ENCODE results near the gene ADGRG4. TPM values are rescaled to one million over a fixed set of nuclear protein-coding genes. Genes with fewer than 3 reads are reported as not detected.

Gene ADGRG4
- total RNA-seq, 2 experiments from 2014 or later: not detected

- DNase-seq (no peak), ATAC-seq (no peak)
- Mint-ChIP-seq H3K4me1 (ENCODE audit: low read depth) (no peaks in the 10 kb centered on the region), H3K36me3 (ENCODE audit: low read depth) (no peaks in the 10 kb centered on the region), H3K27me3 (ENCODE audit: low read depth) (peaks cover 4% of the 10 kb centered on the region), H3K27ac (no peak overlapping the region), H3K9me3 (ENCODE audit: insufficient read depth) (no peaks in the 10 kb centered on the region), H3K4me3 (no peak overlapping the region)
- POLR2A ChIA-PET: no interaction called here
- CTCF ChIA-PET: no interaction called here
Measured at GRCh38 chrX:136344320-136344719, 43.6 kb downstream of the ADGRG4 start.

DNA sequence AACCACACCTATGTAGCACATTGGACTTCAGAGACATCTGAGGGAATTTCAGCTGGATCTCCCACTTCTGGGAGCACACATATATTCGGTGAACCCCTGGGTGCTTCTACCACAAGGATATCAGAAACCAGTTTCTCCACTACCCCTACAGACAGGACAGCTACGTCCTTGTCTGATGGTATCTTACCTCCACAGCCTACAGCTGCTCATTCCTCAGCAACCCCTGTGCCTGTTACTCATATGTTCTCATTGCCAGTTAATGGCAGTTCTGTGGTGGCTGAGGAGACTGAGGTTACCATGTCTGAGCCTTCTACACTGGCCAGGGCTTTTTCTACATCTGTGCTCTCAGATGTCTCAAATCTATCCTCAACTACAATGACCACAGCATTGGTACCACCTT lies 45.7 kb downstream of the ADGRG4 start:
- DNase-seq (no peak), ATAC-seq (no peak)
- ChIA-PET POLR2A (no interaction called here), CTCF (no interaction called here)
- H3K4me1 Mint-ChIP-seq (ENCODE audit: low read depth): no peaks in the 10 kb centered on the region
- no peak overlapping the region for H3K4me3 Mint-ChIP-seq
- peaks cover 4% of the 10 kb centered on the region for H3K27me3 Mint-ChIP-seq (ENCODE audit: low read depth)
- H3K36me3 Mint-ChIP-seq (ENCODE audit: low read depth): no peaks in the 10 kb centered on the region
- no peak overlapping the region for H3K27ac Mint-ChIP-seq
- no peaks in the 10 kb centered on the region for H3K9me3 Mint-ChIP-seq (ENCODE audit: insufficient read depth)

GRCh38 chrX:136347706-136348105 lies 46.9 kb downstream of the ADGRG4 start:
- H3K4me1 Mint-ChIP-seq (ENCODE audit: low read depth): no peaks in the 10 kb centered on the region
- no peak for DNase-seq
- H3K9me3 Mint-ChIP-seq (ENCODE audit: insufficient read depth): no peaks in the 10 kb centered on the region
- peaks cover 4% of the 10 kb centered on the region for H3K27me3 Mint-ChIP-seq (ENCODE audit: low read depth)
- CTCF ChIA-PET: no interaction called here
- H3K27ac Mint-ChIP-seq: no peak overlapping the region
- no peak overlapping the region for H3K4me3 Mint-ChIP-seq
- POLR2A ChIA-PET: no interaction called here
- ATAC-seq: no peak
- no peaks in the 10 kb centered on the region for H3K36me3 Mint-ChIP-seq (ENCODE audit: low read depth)

GRCh38 chrX:136353526-136354093 lies 52.8 kb downstream of the ADGRG4 start:
- Mint-ChIP-seq H3K27me3 (ENCODE audit: low read depth) (peaks cover 5% of the 10 kb centered on the region), H3K4me1 (ENCODE audit: low read depth) (no peaks in the 10 kb centered on the region), H3K27ac (no peak overlapping the region), H3K4me3 (no peak overlapping the region), H3K36me3 (ENCODE audit: low read depth) (no peaks in the 10 kb centered on the region), H3K9me3 (ENCODE audit: insufficient read depth) (no peaks in the 10 kb centered on the region)
- DNase-seq (no peak), ATAC-seq (no peak)
- POLR2A ChIA-PET: no interaction called here
- CTCF ChIA-PET: no interaction called here

- Mint-ChIP-seq H3K27me3 (ENCODE audit: low read depth) (peaks cover 5% of the 10 kb centered on the region), H3K4me3 (no peak overlapping the region), H3K36me3 (ENCODE audit: low read depth) (no peaks in the 10 kb centered on the region), H3K27ac (no peak overlapping the region), H3K4me1 (ENCODE audit: low read depth) (no peaks in the 10 kb centered on the region), H3K9me3 (ENCODE audit: insufficient read depth) (no peaks in the 10 kb centered on the region)
- ChIA-PET POLR2A (no interaction called here), CTCF (no interaction called here)
- no peak for DNase-seq
- ATAC-seq: no peak
Measured at GRCh38 chrX:136354201-136354600, 53.4 kb downstream of the ADGRG4 start.

DNA sequence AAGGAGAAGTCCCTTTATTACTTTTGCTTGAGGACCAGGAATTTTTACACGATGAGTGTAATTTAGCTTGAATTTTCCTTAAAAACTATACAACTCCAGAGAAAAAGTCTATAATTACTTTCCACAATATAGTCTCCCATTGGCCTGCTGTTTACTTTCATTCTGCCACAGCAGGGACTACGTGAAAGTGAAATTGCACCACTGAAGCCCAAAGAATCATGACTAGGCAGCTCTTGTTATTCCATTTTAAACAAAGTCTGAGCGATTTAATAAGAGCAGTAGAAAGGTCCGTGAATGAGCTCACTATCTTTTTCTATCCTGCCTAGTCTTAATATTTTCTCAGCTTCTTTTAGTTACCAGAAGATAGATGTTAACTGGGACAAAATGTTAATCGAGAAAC lies 68.6 kb downstream of the ADGRG4 start:
- H3K4me3 Mint-ChIP-seq: no peak overlapping the region
- CTCF ChIA-PET: no interaction called here
- H3K9me3 Mint-ChIP-seq (ENCODE audit: insufficient read depth): no peaks in the 10 kb centered on the region
- H3K27ac Mint-ChIP-seq: no peak overlapping the region
- no peak for ATAC-seq
- no peaks in the 10 kb centered on the region for H3K36me3 Mint-ChIP-seq (ENCODE audit: low read depth)
- peaks cover 7% of the 10 kb centered on the region for H3K27me3 Mint-ChIP-seq (ENCODE audit: low read depth)
- H3K4me1 Mint-ChIP-seq (ENCODE audit: low read depth): no peaks in the 10 kb centered on the region
- no peak for DNase-seq
- POLR2A ChIA-PET: no interaction called here

- H3K9me3 Mint-ChIP-seq (ENCODE audit: insufficient read depth): no peaks in the 10 kb centered on the region
- POLR2A ChIA-PET: no interaction called here
- no peak overlapping the region for H3K4me3 Mint-ChIP-seq
- CTCF ChIA-PET: no interaction called here
- H3K27ac Mint-ChIP-seq: no peak overlapping the region
- H3K27me3 Mint-ChIP-seq (ENCODE audit: low read depth): peaks cover 10% of the 10 kb centered on the region
- no peak for DNase-seq
- no peak for ATAC-seq
- H3K36me3 Mint-ChIP-seq (ENCODE audit: low read depth): no peaks in the 10 kb centered on the region
- H3K4me1 Mint-ChIP-seq (ENCODE audit: low read depth): no peaks in the 10 kb centered on the region
Measured at GRCh38 chrX:136376713-136377112, 76.0 kb downstream of the ADGRG4 start.

DNA sequence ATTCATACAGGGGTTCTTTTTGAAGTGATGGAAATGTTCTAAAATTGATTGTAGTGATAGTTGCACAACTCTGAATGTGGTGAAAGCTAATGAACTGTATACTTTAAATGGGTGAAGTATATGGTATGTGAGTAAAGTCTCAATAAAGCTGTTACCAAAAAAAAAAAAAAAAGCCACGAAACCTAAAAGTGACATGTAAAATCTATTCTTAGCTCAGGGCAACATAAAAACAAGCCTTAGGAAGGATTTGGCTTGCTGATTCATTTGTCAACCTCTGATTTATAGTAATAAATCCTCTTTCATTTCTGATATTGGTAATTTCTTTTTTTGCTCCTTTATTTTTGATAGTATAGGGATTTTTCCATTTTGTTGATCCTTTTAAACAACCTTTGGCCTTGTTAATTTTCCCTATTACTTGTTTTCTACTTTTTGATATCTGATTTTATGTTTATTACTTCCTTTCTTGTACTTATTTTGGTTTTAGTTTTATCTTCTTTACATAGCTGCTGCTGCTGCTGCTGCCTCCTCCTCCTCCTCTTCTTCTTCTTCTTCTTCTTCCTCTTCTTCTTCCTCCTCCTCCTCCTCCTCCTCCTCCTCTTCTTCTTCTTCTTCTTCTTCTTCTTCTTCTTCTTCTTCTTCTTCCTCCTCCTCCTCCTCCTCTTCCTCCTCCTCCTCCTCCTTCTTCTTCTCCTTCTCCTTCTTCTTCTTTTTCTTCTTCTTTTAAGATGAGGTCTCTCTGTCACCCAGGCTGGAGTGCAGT lies 79.4 kb downstream of the ADGRG4 start:
- no peak for DNase-seq
- Mint-ChIP-seq H3K9me3 (ENCODE audit: insufficient read depth) (no peaks in the 10 kb centered on the region), H3K27ac (no peak overlapping the region), H3K27me3 (ENCODE audit: low read depth) (peaks cover 9% of the 10 kb centered on the region), H3K36me3 (ENCODE audit: low read depth) (no peaks in the 10 kb centered on the region), H3K4me3 (no peak overlapping the region), H3K4me1 (ENCODE audit: low read depth) (no peaks in the 10 kb centered on the region)
- no peak for ATAC-seq
- POLR2A ChIA-PET: no interaction called here
- CTCF ChIA-PET: no interaction called here

GRCh38 chrX:136386173-136386572 lies 85.4 kb downstream of the ADGRG4 start:
- no peaks in the 10 kb centered on the region for H3K36me3 Mint-ChIP-seq (ENCODE audit: low read depth)
- ChIA-PET POLR2A (no interaction called here), CTCF (no interaction called here)
- H3K4me3 Mint-ChIP-seq: no peak overlapping the region
- H3K27ac Mint-ChIP-seq: no peak overlapping the region
- no peaks in the 10 kb centered on the region for H3K4me1 Mint-ChIP-seq (ENCODE audit: low read depth)
- no peaks in the 10 kb centered on the region for H3K9me3 Mint-ChIP-seq (ENCODE audit: insufficient read depth)
- H3K27me3 Mint-ChIP-seq (ENCODE audit: low read depth): peaks cover 11% of the 10 kb centered on the region
- DNase-seq: no peak
- no peak for ATAC-seq

GRCh38 chrX:136386826-136387225 lies 86.1 kb downstream of the ADGRG4 start:
- H3K4me1 Mint-ChIP-seq (ENCODE audit: low read depth): no peaks in the 10 kb centered on the region
- peaks cover 11% of the 10 kb centered on the region for H3K27me3 Mint-ChIP-seq (ENCODE audit: low read depth)
- H3K9me3 Mint-ChIP-seq (ENCODE audit: insufficient read depth): no peaks in the 10 kb centered on the region
- no peaks in the 10 kb centered on the region for H3K36me3 Mint-ChIP-seq (ENCODE audit: low read depth)
- POLR2A ChIA-PET: no interaction called here
- H3K27ac Mint-ChIP-seq: no peak overlapping the region
- H3K4me3 Mint-ChIP-seq: no peak overlapping the region
- CTCF ChIA-PET: no interaction called here
- DNase-seq (no peak), ATAC-seq (no peak)

- DNase-seq (no peak), ATAC-seq (no peak)
- Mint-ChIP-seq H3K36me3 (ENCODE audit: low read depth) (no peaks in the 10 kb centered on the region), H3K27me3 (ENCODE audit: low read depth) (peaks cover 11% of the 10 kb centered on the region), H3K27ac (no peak overlapping the region), H3K4me3 (no peak overlapping the region), H3K4me1 (ENCODE audit: low read depth) (no peaks in the 10 kb centered on the region), H3K9me3 (ENCODE audit: insufficient read depth) (no peaks in the 10 kb centered on the region)
- CTCF ChIA-PET: no interaction called here
- POLR2A ChIA-PET: no interaction called here
Measured at GRCh38 chrX:136387951-136388502, 87.3 kb downstream of the ADGRG4 start.

GRCh38 chrX:136390921-136391320 lies 90.2 kb downstream of the ADGRG4 start:
- H3K27ac Mint-ChIP-seq: no peak overlapping the region
- ATAC-seq (no peak), DNase-seq (no peak)
- peaks cover 8% of the 10 kb centered on the region for H3K27me3 Mint-ChIP-seq (ENCODE audit: low read depth)
- ChIA-PET CTCF (no interaction called here), POLR2A (no interaction called here)
- H3K9me3 Mint-ChIP-seq (ENCODE audit: insufficient read depth): no peaks in the 10 kb centered on the region
- H3K4me1 Mint-ChIP-seq (ENCODE audit: low read depth): no peaks in the 10 kb centered on the region
- no peak overlapping the region for H3K4me3 Mint-ChIP-seq
- no peaks in the 10 kb centered on the region for H3K36me3 Mint-ChIP-seq (ENCODE audit: low read depth)

GRCh38 chrX:136395271-136395670 lies 94.5 kb downstream of the ADGRG4 start:
- ChIA-PET CTCF (no interaction called here), POLR2A (no interaction called here)
- Mint-ChIP-seq H3K9me3 (ENCODE audit: insufficient read depth) (no peaks in the 10 kb centered on the region), H3K4me1 (ENCODE audit: low read depth) (no peaks in the 10 kb centered on the region), H3K36me3 (ENCODE audit: low read depth) (no peaks in the 10 kb centered on the region), H3K27me3 (ENCODE audit: low read depth) (peaks cover 2% of the 10 kb centered on the region), H3K4me3 (no peak overlapping the region), H3K27ac (no peak overlapping the region)
- no peak for DNase-seq
- ATAC-seq: no peak

Measured in activated CD8-positive, alpha-beta T cell treated with anti-CD3 and anti-CD28 coated beads, Interleukin-2, amount 10 ng/mL, durations not matched to agents 7 days and 5 days (primary cell).